GM21390 (cell line): ENCODE results near the gene PFN3.
A peak's percentile ranks its signal among the peaks of the same experiment; 100 is the strongest.

ENCODE experiments used
- ATAC-seq: cut with Tn5 transposase; IDR thresholded peaks from one replicate; pipeline ENCODE4 v1.9.1; 2021; ENCODE audit not compliant: unreplicated experiment

Gene PFN3

DNA sequence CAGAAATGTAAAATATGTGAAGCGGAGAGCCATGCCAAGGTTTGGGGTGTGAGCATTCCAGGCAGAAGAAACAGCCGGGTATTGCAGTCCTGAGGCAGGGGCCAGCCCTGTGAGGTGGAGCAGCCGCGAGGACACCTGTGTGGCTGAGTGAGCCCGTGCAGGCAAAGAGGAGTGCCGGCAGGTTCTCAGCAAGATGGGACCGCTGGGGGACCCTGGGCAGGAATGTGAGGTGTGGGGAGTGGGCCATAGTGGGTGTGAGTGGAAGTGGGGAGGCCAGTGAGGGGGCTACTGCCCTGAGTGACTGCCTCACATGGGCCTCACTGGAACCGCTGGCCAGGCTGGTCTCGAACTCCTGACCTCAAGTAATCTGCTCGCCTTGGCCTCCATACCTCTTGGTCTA is 38.0 kb upstream of the PFN3 start:
- no peak for ATAC-seq

DNA sequence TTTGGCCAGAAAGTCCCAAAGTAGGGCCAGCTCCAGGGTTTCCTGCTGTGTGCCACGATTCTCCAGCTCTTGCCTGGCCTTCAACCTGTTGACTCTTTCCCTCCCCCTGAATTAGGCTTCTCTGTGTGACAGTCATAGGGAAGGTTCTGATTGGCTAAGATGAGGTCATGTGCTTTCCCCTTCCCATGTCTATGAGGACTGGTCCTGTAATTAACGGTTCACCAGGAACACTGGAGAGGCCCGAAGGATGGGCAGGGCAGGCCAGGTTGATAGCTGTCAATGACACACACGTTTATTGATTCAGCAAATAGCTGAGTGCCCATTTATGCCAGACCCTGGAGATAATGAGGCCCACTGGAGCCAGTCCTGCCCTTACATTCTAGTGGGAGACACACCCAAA is 37.2 kb upstream of the PFN3 start:
- ATAC-seq = no peak

DNA sequence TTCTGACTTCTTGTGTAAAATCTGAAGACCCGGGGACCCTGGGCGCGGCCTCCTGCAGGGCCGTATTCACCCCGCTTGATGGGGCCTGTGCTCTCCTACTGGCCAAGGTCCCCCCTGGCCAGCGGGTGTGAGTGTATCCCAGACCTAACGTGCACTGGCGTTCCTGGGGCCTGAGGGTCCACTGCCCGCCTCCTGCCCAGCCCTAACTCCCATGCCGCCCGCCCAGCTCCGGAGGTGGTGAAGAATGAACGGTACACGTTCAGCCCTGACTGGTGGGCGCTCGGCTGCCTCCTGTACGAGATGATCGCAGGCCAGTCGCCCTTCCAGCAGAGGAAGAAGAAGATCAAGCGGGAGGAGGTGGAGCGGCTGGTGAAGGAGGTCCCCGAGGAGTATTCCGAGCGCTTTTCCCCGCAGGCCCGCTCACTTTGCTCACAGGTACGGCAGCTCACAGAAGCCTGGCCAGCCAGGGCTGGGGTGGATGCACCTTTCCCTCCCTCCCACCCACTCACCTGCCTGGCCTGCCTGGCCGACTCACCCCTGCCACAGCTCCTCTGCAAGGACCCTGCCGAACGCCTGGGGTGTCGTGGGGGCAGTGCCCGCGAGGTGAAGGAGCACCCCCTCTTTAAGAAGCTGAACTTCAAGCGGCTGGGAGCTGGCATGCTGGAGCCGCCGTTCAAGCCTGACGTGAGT is 35.5 kb upstream of the PFN3 start:
- no peak for ATAC-seq

DNA sequence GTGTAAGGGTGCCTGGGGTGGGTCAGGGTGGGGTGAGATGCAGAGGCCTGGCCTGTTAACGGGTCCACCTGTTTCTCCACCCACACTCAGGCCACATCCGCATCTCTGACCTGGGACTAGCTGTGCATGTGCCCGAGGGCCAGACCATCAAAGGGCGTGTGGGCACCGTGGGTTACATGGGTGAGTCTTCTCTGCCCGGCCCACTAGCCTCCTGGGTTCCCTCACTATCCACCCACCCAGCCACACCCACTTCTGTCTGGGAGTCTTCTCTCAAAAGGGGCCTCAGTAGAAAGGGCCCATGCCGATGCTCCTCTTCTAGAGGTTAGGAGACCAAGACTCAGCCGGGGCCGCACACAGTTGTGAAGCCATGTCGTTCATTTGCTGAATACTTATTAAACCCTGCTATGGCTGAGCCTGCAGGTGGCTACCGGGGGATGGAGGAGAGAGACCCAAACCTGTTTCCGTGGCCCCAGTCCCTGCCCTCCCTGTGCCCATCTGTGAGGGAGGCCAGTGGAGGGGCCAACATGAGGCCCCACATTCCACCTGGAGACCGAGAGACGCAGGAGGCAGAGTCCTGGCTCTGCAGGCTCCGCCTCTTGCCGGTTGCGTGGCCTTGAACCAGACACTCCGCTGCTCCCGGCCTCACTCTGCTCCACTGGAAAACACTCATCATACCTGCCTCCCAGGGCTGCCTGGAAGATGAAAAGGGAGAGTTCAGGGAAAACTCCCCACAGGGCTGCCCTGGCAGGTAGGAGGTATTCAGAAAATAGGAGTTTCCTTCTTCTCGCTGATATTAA is 34.7 kb upstream of the PFN3 start:
- no peak for ATAC-seq

DNA sequence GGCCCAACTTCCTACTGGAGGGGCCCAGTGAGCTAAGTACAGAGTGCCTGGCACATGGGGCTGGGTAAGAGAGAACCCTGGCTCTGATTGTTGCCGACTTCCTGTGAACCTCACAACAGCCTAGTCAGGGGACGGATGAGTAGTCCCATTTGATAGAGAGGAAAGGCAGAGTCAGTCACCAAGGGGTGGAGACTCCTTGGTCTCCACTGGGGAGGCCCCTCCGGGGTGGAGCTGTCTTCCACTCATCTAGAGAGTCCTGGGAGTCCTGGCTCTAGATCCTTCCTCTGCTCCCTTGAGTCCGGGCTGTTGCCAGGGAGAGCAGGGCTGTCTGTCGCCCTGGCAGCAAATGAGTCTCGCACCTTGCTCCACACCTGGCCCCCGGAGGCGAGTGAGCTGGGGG is 34.0 kb upstream of the PFN3 start:
- no peak for ATAC-seq

DNA sequence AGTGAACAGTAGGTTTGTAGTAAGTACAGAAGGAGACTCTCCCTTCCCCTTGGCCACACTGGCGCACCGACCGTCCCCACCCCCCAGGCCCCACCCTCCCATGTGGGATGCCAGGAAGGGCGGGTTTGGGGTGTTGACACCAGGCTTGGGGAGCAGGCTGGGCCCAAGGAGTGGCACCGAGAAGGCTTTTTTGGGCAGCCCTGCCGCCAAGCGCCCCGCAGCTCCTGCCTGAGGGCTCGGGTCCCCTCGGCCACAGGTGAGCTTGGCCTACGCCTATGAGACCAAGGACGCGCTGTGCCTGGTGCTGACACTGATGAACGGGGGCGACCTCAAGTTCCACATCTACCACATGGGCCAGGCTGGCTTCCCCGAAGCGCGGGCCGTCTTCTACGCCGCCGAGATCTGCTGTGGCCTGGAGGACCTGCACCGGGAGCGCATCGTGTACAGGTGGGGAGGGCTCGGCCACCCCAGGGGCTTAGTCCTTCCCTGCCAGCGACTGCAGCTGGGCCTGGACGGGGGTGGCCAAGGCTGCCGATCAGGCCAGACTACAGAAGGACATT is 33.3 kb upstream of the PFN3 start:
- ATAC-seq = no peak

DNA sequence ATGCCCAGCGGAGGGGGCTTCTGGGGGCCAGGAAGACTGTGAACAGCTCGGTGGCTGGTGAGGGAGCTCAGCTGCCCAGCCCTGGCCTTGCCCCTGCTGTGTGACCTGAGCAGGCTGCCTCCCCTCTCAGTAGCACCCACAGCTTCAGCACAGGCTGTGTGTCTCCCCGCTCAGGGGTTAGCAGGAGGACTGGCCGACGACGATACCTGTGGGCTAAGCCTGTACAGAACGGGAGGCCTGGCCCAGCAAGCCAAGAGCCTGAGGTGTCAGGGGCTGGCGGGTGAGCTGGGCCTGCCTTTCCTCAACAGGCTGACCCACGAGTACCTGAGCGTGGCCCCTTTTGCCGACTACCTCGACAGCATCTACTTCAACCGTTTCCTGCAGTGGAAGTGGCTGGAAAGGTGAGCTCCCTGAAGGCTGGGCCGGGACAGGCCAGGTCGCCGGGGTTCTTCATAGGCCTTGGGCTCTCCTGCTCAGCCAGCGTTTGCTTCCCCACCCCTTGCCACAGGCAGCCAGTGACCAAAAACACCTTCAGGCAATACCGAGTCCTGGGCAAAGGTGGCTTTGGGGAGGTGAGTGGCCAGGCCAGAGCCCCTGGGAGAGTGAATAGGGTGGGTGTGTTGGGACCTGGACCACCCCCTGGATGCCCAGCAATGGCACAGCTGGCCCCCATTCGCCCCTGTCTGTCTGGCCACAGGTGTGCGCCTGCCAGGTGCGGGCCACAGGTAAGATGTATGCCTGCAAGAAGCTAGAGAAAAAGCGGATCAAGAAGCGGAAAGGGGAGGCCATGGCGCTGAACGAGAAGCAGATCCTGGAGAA is 32.6 kb upstream of the PFN3 start:
- no peak for ATAC-seq

DNA sequence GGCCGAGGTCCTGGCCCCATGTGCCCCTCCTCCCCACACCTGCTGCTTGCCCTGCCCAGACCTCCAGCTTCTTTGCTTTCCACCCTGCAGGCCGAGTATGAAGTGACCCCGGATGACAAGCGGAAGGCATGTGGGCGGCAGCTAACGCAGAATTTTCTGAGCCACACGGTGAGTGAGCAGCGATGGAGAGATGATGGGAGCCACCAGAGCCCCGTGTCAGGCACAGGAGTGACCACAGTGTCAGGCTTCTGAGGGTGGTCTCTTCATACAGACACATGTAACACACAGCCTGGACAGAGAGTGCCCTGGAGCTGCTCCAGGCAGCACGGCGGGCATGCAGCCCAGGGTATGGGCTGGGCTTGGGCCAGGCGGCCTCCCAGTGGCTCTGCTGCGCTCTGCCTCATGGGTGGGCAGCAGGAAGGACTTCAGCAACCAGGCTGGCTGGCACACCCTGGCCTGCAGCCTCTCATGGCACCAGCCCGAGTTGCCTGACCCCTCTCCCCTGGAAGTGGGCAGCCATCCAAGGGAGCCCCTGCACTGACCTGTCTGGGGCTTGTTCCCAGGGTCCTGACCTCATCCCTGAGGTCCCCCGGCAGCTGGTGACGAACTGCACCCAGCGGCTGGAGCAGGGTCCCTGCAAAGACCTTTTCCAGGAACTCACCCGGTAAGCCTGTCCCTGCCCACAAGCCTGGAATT is 31.8 kb upstream of the PFN3 start:
- peak; percentile 1 for ATAC-seq

DNA sequence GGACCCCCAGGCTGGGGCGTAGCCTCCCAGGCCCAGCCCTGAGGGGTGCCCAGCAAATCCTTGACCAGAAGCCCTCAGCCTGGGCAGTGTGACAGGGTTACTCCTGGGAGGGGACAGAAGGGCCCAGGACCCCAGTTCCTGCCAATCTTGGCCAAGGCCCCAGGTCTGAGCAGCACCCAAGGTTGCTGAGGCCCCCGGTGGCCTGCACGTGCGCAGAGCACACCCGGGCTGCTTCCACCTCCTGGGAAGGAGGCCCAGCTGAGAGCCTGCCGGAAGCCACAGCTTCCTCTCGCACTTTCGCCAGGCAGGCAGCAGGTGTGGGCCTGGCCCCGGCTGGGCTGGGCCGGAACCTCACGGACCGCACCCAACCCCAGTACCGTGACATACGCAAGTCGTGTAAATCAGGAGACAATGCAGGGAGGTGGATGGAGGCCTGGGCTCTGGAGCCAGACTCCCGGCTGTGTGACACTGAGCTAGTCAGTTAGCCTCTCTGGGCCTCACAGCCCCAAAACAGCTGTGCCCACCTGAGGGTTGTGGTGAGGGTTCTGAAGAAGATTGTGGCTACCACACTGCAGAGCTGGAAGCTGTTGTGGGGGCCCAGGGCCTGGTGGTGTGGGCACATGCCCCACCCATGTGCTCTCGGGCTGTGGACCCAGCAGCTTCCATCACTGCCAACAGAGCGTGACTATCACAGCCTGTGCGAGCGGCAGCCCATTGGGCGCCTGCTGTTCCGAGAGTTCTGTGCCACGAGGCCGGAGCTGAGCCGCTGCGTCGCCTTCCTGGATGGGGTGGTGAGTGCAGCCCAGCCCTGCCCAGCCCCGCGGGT is 31.1 kb upstream of the PFN3 start:
- peak; percentile 45 for ATAC-seq

DNA sequence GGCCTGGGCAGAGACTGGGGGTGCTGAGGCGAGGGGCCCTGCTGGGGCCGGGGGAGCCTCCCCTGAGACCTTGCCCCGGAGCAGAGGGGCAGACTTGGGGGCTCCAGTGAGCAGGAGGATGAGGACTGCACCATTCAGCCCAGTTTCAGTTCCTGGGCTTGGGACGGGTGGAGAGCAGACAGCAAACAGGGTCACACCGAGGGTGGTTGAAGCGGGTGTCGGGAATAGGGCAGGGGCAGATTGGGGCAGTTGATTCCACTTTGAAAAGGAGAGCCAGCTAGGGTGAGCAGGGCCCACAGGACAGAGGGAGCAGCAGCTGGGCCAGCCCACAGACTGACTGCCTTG is 30.5 kb upstream of the PFN3 start:
- no peak for ATAC-seq

DNA sequence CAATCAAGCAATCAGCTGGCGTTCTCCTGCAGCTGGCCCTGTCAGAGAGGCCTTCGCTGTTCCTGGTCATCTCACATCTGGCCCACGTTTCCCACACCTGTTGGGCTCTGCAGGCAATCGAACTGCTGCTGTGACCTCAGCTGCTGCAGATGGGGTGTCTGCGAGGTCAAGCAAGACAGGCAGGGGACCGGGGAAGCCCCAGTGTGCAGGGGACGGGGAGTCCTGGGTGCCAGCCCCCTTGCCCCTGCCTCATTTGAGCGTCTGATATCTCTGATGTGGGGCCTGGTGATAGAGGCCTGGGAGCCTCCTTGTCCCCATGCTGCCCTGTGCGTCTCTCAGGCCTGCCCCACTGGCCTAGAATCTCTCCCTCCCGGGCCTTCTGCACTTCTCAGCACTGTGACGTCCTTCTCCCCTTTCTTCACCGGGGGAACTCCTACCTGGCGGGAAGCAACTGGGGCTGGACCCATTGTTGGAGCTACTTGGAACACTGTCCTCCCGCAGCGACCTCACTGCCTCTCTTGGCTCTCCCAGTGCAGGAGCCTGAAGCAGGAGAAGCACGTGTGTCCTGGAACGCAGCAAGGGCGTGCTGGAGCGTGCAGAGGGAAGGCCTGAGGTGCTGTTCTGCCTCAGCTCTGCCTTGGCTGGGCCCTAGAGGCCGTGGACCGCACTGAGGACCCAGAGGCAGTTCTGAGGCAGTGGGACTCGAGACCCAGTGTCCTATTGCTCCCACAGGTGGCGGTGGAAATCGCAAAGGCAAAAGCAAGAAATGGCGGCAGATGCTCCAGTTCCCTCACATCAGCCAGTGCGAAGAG is 29.9 kb upstream of the PFN3 start:
- ATAC-seq = no peak

DNA sequence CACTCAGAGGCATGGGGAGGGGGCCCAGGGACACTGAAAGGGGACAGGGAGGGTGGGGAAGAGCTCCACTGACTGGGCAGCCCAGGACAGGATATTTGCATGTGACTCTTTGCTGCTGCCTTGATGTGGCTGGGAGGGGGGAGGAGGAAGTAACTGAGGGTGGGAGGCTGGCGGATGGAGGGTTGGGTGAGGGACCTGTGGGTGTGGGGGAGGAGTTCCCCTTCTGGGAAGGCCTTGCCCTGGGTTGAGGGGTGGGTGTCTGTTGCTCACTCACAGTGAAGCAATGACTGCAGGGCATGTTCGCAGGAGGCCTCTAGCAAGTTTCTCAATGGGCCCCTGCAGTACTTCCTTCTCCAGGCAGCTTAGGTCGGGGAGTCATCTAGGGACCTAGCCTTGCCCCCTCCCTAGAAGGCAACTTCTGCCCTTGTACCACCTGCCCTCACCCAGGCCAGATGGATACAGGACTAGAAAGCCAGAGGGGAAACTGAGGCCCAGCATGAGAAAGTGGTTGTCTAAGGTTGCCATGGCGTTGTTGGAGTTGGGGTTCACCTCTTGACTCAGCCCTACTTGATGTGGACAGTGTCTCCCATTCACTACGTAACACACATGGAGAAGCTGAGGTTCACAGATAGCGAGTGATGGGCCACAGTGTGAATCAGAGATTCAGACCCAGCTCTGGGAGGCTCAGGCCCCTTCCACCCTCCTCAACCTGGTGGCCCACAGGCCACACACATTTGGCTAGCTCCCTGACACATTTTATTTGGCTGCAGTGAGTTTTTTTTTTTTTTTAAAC is 29.0 kb upstream of the PFN3 start:
- ATAC-seq = no peak

DNA sequence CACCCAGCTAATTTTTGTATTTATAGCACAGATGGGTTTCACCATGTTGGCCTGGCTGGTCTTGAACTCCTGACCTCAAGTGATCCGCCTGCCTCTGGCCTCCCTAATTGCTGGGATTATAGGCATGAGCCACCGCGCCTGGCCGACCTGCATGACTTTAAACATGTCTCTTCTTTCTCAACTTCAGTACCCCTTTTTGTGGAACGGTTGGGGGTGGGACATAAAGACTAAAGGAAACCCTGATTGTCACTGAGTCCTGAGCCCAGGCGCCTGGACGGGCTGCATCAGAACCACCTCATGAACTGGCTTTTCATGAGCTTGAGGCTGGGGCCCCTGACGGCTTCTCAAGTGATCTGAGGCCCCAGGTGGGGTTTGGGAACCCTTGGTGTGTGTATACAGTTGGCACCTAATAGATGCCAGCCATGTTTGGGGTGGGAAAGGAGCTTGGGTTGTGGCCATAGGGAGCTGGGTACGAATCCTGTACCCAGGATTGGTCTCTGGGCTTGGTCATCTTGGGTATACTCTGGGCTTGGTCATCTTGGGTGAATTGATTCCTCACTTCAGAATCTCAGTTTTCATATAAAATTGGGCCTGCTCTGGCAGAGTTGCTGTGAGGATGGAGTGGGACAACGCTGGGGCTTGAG is 28.2 kb upstream of the PFN3 start:
- ATAC-seq = no peak

DNA sequence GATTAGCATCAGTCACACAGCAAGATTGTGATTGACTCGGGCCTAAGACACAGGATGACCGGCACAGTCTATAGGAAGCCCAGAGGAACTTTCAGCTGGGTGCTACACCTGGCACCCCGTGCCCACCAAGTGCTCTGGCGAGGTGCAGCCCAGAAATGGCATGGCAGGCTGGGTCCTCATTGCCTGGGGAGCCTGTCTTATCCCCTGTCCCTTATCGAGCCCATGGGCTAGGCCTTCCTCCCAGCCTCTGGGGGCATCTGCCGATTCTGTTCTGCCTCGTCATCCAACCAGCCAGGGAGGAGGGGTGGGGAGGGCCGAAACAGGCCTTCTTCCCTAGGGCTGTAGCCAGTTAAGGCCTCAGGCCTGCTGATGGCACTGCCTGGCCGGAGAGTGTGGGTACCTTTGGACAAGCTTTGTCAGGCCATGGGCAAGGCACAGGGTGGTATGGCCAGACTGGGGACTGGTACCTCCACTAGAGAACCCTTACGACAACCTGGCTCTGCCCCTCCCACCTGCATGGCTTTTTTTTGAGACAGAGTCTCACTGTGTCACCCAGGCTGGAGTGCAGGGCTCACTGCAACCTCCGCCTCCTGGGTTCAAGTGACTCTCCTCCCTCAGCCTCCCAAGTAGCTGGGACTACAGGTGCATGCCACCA is 27.6 kb upstream of the PFN3 start:
- ATAC-seq = no peak

DNA sequence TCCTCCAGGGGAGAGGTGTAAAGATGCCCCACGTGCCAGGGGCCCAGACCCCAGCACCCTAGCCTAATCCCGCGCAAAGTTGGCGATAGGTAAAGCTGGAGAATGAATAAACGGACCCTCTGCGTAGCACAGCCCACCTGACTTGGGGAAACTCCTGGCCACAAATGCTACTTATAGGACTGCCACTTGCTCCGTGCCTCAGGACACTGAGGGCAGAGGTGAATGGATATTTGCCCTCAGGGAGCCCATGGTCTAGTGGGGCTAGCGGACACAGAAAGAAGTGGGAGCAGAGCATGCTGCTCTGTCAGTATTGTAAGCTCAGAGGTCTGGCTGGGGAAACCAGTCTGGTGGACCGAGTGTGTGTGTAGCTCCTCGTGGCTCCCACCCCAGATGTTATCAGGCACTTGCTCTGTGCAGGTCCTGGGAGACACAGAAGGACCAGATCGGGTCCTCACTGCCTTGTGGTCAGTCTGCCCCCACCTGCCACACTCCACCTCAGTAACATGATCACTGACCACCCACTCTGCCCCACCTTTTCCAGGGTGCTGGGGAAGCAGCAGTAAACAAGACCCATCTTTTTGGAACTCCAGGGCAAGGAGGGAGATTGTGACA is 26.9 kb upstream of the PFN3 start:
- no peak for ATAC-seq

DNA sequence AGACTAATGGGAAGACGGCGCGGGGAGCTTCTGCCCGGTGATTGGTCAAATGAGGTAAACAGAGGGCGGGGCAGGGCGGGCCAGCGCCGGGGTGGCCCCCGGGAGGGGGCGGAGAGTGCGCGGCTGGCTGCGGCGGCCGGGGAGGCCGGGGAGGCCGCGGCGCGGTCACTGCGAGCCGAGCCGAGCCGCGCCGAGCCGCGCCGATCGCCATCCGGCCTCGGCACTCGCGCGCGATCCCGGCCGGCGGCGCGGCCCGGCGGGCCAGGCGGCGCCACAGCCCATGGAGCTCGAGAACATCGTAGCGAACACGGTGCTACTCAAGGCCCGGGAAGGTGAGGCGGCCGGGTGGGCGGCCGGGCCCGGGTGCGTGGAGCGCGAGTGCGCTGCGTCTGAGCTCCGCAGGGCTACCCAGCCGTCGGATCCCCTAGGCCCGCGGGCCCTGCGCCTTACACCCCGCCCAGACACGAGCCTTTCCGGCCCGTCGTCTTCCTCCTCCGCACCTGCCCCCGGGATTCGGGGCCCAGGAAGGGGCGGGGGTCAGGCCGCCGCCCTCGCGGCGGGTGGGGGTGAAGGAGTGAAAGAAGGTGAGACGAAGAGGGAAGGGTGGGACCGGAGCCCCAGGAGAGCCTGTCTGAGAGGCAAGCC is 26.2 kb upstream of the PFN3 start, which contains the start of gene GRK6:
Gene GRK6, plus strand, starts transcription at position 111 of the 645 bp plus-strand sequence. Its CDS starts 170 bp downstream, at position 281.
- peak; percentile 50 for ATAC-seq
